GM21825 (cell line): ENCODE data around the gene MDH1.
"Not testable (repeated sequence)": the region's sequence is repeated elsewhere in the genome, so short reads cannot be mapped to it uniquely, and the experiment has no call there.

ENCODE experiments used
- ATAC-seq: cut with Tn5 transposase; IDR thresholded peaks from one replicate; pipeline ENCODE4 v1.9.1; 2021; ENCODE audit warnings: mild to moderate bottlenecking, moderate library complexity; ENCODE audit not compliant: unreplicated experiment

The MDH1 gene

GRCh38 chr2:63588385-63589147 lies at the start of gene MDH1, which contains the start of gene WDPCP:
MDH1 (plus strand) TSS chr2:63588963; CDS start chr2:63589044, 81 bp downstream.
WDPCP (minus strand) TSS chr2:63588477; CDS start chr2:63588271, 206 bp downstream.
- ATAC-seq = peak; percentile 84

GRCh38 chr2:63539416-63540162 lies 49.2 kb upstream of the MDH1 start:
- ATAC-seq = no peak

GRCh38 chr2:63544017-63544627 lies 44.6 kb upstream of the MDH1 start:
- no peak for ATAC-seq

GRCh38 chr2:63545023-63545422 lies 43.7 kb upstream of the MDH1 start:
- no peak for ATAC-seq

GRCh38 chr2:63553049-63553448 lies 35.7 kb upstream of the MDH1 start:
- no peak for ATAC-seq

- no peak for ATAC-seq
These were observed 33.5 kb upstream of the MDH1 start for GRCh38 chr2:63555299-63555698.

- ATAC-seq = no peak
These were observed 32.8 kb upstream of the MDH1 start for GRCh38 chr2:63555931-63556330.

- ATAC-seq = not testable (repeated sequence)
These were observed 30.9 kb upstream of the MDH1 start for GRCh38 chr2:63557819-63558218.

GRCh38 chr2:63558922-63559321 lies 29.8 kb upstream of the MDH1 start:
- ATAC-seq = not testable (repeated sequence)

GRCh38 chr2:63562751-63563150 lies 26.0 kb upstream of the MDH1 start:
- ATAC-seq = no peak

- ATAC-seq = peak; percentile 58
These were observed 19.0 kb upstream of the MDH1 start for GRCh38 chr2:63569740-63570139.

GRCh38 chr2:63571291-63571690 lies 17.5 kb upstream of the MDH1 start:
- ATAC-seq = no peak

GRCh38 chr2:63572001-63572400 lies 16.8 kb upstream of the MDH1 start:
- no peak for ATAC-seq

GRCh38 chr2:63573026-63573425 lies 15.7 kb upstream of the MDH1 start:
- not testable (repeated sequence) for ATAC-seq

GRCh38 chr2:63573726-63574345 lies 14.9 kb upstream of the MDH1 start:
- not testable (repeated sequence) for ATAC-seq

- no peak for ATAC-seq
These were observed 12.2 kb upstream of the MDH1 start for GRCh38 chr2:63576546-63576945.

GRCh38 chr2:63578767-63579166 lies 10.0 kb upstream of the MDH1 start:
- no peak for ATAC-seq

- ATAC-seq = no peak
These were observed 8.0 kb upstream of the MDH1 start for GRCh38 chr2:63580651-63581297.

- no peak for ATAC-seq
These were observed 7.3 kb upstream of the MDH1 start for GRCh38 chr2:63581298-63581961.

- no peak for ATAC-seq
These were observed 5.9 kb upstream of the MDH1 start for GRCh38 chr2:63582873-63583272.
